ENCODE results near the gene ZSWIM8.
"Not testable (repeated sequence)": the region's sequence is repeated elsewhere in the genome, so short reads cannot be mapped to it uniquely, and the experiment has no call there.

The ZSWIM8 gene

DNA sequence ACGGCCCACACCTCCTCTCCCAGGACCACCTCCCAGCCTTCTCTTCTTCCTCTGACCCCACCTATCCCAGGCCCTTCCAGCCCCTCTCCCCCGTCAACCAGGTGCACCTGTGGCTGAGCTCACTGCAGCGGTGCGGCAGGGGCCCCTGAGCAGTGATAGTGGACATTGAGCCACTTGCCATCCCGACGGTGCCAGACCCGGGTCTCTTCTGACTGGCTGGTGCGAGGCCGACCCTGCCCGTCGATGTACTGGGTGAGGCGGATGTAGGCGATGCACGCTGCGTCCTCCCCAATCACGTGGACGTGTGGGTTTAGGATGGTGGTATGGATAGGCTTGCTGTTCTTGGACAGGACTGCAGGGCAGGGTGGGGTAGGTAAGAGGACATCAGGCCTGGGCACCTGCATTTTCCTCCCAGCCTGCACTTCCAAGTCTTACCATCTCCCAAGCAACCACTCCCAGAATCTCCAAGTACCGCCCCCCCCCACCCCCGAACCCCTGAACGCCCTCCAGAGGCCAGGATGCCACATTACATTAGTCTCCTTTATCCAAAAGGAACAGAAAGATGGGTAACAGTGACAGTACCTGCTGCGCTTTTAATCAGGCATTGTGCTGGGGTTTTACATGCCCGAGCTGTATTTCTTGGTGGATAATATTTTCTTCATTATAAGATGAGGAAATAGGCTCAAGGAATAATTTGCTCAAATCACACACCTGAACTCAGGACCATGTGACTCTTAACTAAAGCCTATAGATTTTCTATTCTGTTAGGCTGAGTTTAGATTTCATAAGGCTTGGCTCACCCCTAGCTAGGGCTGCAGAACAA is 29.7 kb downstream of the ZSWIM8 start:
- DNase-seq: no peak

DNA sequence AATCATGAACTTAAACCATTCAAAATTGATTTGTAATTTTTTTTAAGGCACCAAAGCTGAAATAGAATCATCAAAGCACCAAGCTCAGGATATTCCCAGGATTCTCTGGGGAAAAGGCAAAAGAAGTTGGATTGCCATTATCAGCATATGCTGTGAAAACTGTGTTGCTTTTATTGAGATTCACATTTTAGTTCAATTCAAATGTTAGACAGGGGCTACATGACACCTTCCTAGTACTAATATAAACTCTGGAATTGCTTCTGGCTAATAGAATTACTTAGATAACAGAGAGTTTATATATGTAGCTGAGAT is 30.3 kb downstream of the ZSWIM8 start:
- no peak for DNase-seq

- DNase-seq: no peak
Measured at GRCh38 chr10:73816917-73817729, 31.7 kb downstream of the ZSWIM8 start.

- DNase-seq: no peak
Measured at GRCh38 chr10:73817826-73818225, 32.4 kb downstream of the ZSWIM8 start.

GRCh38 chr10:73818402-73818801 is 33.0 kb downstream of the ZSWIM8 start:
- no peak for DNase-seq

DNA sequence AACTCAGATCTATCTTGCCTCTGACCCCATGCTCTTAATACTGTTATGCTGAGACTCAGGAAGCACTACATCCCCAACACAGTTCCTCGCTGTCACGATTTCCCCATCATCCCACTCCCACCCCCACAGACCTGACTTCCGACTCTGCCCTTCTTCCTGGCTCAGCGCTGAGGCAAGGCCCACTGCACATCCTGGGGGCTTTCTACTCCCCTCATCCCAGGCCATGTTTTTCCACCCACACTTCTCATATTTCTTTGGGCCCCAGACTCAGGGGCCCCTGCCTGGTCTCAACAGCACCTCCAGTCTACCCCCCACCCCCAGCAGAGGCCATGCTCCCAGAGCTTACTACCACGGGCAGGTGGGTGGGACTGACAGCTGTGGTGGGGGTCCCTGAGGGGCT is 33.7 kb downstream of the ZSWIM8 start:
- no peak for DNase-seq

DNA sequence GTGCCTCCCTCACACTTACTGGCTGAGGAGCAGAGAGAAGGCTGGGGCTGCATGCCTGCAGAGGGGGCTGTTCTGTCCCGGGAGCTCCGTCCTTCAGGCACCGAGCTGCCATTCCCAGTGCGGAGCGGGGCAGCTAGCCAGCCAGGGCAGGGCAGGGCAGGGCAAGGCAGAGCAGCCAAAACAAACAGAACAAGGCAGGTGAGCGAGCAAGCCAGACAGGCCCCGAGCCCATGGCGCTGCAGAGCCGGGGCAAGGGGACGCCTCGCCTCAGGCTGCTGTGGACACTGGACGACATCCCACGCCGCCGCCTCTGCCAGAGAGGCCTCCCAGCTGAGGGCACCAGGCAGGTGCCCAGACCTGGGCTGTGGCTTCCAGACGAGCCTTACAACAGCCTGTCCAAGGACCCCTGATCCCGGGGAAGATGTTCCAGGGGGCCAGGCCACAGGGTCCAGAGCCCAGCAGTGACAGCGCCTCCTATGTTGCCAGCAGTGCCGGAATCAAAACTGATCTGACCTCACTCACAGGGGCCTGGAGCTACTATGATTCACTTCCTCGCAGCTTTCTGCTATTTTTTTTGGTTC is 34.2 kb downstream of the ZSWIM8 start:
- no peak for DNase-seq

DNA sequence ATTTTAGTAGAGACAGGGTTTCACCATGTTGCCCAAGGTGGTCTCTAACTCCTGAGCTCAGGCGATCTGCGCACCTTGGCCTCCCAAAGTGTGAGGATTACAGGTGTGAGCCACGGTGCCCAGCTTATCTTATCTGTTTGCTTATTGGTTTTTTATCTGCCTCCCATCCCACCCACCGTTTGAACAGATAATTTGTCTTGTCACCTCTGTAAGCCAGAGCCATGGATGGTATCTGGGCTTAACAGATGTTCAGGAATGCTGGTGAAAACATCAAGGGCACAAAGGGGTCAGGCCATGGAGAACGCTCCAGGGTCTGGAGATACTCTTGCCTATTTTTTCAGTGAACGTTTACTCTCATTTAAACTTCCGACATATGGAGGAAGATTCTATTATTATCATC is 38.0 kb downstream of the ZSWIM8 start:
- no peak for DNase-seq

GRCh38 chr10:73824146-73824725 is 38.8 kb downstream of the ZSWIM8 start:
- no peak for DNase-seq

- no peak for DNase-seq
Measured at GRCh38 chr10:73827346-73828089, 42.1 kb downstream of the ZSWIM8 start.

GRCh38 chr10:73828161-73828560 is 42.8 kb downstream of the ZSWIM8 start:
- no peak for DNase-seq

DNA sequence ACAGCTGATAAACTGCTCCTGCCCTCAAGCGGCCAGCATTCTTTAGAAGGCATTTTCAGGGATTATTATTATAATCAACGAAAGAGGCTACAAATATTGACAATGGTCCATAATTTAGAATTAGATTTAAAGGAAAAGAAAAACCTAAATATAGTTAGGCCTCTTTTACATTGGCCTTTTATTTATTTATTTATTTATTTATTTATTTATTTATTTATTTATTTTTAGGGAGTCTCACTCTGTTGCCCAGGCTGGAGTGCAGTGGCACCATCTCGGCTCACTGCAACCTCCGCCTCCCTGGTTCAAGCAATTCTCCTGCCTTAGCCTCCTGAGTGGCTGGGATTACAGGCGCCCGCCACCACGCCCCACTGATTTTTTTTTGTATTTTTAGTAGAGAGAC is 43.7 kb downstream of the ZSWIM8 start:
- not testable (repeated sequence) for DNase-seq

DNA sequence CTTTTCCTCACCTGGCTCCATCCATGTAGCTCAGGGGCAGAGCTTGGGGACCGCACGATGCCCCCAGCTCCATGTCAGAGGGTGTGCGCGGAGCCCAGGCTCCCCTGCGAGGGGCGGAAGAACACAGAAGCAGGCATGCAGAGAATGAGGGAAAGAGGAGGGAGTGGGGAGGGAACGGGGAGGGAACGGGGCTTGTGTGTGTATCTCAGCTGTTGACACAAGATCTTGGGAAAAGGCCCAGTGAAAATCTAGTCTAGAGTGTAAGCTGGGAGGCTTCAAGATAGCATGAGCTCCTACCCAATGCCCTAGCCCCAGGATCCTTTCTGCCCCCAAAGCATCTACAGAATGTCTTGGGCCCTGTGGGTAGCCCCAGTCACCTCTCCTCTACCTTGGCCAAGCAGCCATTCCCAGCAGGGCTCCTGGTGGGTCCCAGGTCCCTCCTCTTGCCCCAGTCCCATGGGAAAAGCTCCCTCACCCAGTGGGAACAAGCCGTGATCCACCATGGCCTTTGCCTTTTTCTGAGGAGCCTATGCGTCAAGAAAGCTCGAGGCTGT is 51.1 kb downstream of the ZSWIM8 start:
- no peak for DNase-seq

DNA sequence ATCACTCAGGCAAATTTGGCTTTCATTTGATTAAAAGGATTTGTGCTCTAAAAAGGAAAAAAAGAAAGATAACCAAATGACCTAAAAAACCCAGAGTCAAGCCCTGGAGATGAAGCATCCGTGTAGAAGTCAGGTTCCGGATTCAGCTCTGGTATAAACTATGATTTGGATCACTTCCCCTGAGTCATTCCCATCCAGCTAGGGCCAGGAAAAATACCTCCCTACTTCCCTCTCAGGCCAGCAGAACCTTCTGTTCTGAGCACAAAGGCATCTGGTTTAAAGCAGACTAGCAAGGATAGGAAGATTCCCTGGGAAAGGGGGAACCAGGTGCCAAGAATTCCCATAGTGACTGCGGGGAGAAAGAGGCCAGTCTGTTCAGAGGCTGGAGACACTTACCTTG is 51.7 kb downstream of the ZSWIM8 start:
- DNase-seq: no peak

GRCh38 chr10:73838008-73838567 is 52.7 kb downstream of the ZSWIM8 start:
- no peak for DNase-seq

DNA sequence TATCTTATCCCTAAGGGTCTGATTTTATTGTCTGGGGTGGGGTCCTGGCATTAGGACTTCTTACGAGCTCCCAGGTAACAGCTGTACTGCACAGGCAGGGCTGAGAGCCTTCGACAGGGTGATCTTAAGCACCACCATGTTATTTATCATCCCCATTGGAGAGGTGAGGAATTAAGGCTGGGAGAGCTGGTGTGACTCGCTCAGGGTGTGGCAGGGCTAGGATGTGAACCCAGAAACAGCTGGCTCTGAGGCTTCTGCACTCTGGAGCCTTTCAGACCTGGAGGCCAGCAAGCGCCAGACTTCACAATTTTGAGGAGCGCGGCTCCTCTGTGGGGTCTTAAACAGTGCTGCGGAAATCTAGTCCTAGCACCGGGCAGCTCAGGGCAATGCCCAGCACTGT is 53.4 kb downstream of the ZSWIM8 start:
- DNase-seq: no peak

GRCh38 chr10:73839276-73839966 is 54.0 kb downstream of the ZSWIM8 start:
- DNase-seq: no peak

- DNase-seq: no peak
Measured at GRCh38 chr10:73840056-73840402, 54.6 kb downstream of the ZSWIM8 start.

GRCh38 chr10:73840403-73841060 is 55.1 kb downstream of the ZSWIM8 start:
- DNase-seq: no peak

DNA sequence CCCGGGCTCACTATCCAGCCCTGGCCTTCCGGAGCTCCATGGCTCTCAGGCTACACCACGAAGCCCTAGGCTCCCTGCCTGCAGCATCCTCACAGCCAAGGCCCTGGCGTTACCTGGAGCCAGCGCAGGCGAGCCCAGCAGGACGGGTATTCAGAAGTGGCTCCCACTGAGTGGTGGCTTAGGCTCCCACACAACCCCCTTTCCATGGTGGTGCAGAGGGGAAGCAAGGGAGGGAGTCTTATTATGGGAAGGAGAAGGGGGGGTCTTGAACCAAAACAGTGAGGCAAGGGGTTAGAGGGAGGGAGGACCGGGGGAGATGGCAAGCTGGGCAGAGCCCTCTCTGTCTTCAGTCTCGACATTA is 55.6 kb downstream of the ZSWIM8 start:
- no peak for DNase-seq
